Measurements from ENCODE around the gene GMDS. TPM values are rescaled to one million over a fixed set of nuclear protein-coding genes. Genes with fewer than 3 reads are reported as not detected.

Gene GMDS
- total and polyA plus RNA-seq, 2 donors (not counting 1 experiment from before 2014, with no cell fraction given) = 11.5 to 16.4 TPM

DNA sequence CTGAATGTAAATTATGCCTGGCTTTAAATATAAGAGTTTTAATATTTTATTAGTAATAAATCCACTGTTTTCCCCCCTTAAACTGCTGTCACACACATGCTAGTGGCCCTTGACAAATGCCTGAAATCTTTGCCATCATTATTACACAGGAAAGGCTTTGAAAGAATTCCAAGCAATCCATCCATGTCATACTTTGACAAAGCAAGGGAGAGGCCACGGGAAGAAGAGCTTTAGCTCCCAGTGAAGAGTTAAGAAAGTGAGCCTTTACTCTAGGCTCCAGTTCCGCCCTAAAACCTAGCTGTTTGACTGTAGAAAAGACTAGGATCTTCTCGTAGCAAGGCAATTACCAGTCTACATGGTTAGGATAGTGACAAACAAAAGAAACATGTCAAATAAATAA lies 147.9 kb downstream of the GMDS start:
- WGBS (ENCODE audit: insufficient coverage) = no CpG with 5 or more reads among the region's 3 CpGs
- Mint-ChIP-seq H3K9me3 (ENCODE audit: insufficient read depth) (no peaks in the 10 kb centered on the region), H3K27me3 (no peaks in the 10 kb centered on the region), H3K4me3 (no peak overlapping the region), H3K4me1 (no peaks in the 10 kb centered on the region), H3K27ac (no peak overlapping the region)
- TF ChIP-seq, protein P1, sequence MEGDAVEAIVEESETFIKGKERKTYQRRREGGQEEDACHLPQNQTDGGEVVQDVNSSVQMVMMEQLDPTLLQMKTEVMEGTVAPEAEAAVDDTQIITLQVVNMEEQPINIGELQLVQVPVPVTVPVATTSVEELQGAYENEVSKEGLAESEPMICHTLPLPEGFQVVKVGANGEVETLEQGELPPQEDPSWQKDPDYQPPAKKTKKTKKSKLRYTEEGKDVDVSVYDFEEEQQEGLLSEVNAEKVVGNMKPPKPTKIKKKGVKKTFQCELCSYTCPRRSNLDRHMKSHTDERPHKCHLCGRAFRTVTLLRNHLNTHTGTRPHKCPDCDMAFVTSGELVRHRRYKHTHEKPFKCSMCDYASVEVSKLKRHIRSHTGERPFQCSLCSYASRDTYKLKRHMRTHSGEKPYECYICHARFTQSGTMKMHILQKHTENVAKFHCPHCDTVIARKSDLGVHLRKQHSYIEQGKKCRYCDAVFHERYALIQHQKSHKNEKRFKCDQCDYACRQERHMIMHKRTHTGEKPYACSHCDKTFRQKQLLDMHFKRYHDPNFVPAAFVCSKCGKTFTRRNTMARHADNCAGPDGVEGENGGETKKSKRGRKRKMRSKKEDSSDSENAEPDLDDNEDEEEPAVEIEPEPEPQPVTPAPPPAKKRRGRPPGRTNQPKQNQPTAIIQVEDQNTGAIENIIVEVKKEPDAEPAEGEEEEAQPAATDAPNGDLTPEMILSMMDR (IDR thresholded peaks at IDR 0.05) = no peak
- TF ChIP-seq EZH2 (IDR thresholded peaks at IDR 0.05; ENCODE audit: borderline replicate concordance, insufficient read depth, low read depth, low read length, poor library complexity, severe bottlenecking) = no peak
- no peaks in the 10 kb centered on the region for H3K27me3 ChIP-seq (replicated peaks in 1 of 4; ENCODE audit: control extremely low read depth in 1 of 4, control insufficient read depth in 3 of 4, insufficient read depth in 4 of 4, low read length in 3 of 4)
- H3K9me3 ChIP-seq (ENCODE audit: control extremely low read depth in 1 of 3, control insufficient read depth in 2 of 3, insufficient read depth in 1 of 3, low read length in 2 of 3) = no peaks in the 10 kb centered on the region
- ChIA-PET CTCF (no interaction called here), POLR2A (no interaction called here)
- H3K4me1 ChIP-seq (ENCODE audit: control insufficient read depth in 2 of 2, insufficient read depth in 2 of 2, low read length in 2 of 2) = no peaks in the 10 kb centered on the region
- H3K4me2 ChIP-seq (replicated peaks; ENCODE audit: low read depth, low read length, poor library complexity, severe bottlenecking) = no peak overlapping the region
- no peak overlapping the region for H3K27ac ChIP-seq (ENCODE audit: low read length in 2 of 2)
- H3K9ac ChIP-seq (ENCODE audit: low read length) = no peak overlapping the region
- H2AFZ ChIP-seq (ENCODE audit: insufficient read depth, low read depth, low read length, poor library complexity, severe bottlenecking) = no peak overlapping the region
- DNase-seq (no peak), ATAC-seq (ENCODE audit: low read depth) (no peak)
- no peaks in the 10 kb centered on the region for H3K36me3 ChIP-seq (replicated peaks in 1 of 2; ENCODE audit: control extremely low read depth in 1 of 2, control insufficient read depth in 1 of 2, extremely low read depth in 1 of 2, insufficient read depth in 2 of 2, low read length in 1 of 2)
- no peaks in the 10 kb centered on the region for H3K79me2 ChIP-seq (ENCODE audit: control insufficient read depth, insufficient read depth, low read length)
- no peaks in the 10 kb centered on the region for H4K20me1 ChIP-seq (ENCODE audit: control insufficient read depth, insufficient read depth, low read length, poor library complexity, severe bottlenecking)
- intact Hi-C loops (cut with micrococcal nuclease) = no loop called here
- H3K4me3 ChIP-seq (ENCODE audit: control extremely low read depth in 1 of 5, extremely low read depth in 1 of 5, insufficient read depth in 1 of 5, low read depth in 2 of 5, low read length in 4 of 5) = no peak overlapping the region

DNA sequence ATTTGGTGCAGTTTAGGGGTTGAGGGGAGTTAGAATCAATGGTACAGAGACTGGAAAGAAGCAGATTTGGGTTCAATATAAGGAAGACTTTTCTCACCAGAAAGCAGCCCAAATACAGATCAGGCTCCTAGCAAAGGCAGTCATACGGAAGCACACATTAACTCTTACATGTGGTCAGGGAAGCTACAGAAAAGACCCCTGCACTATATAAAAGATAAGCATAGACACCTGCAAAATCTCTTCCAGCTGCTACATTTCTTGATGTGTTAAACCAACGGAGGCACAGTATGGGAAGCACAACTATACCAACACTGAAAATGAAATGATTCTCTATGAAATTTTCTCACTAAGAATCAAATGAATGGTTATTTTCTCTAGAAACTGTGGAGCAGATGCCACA lies 150.8 kb downstream of the GMDS start:
- no peak overlapping the region for H3K27ac ChIP-seq (ENCODE audit: low read length in 2 of 2)
- no peak overlapping the region for H3K4me3 ChIP-seq (ENCODE audit: control extremely low read depth in 1 of 5, extremely low read depth in 1 of 5, insufficient read depth in 1 of 5, low read depth in 2 of 5, low read length in 4 of 5)
- WGBS (ENCODE audit: insufficient coverage) = 86% methylated on average over 1 of the region's 2 CpGs
- intact Hi-C loops (cut with micrococcal nuclease) = no loop called here
- no peaks in the 10 kb centered on the region for H3K4me1 ChIP-seq (ENCODE audit: control insufficient read depth in 2 of 2, insufficient read depth in 2 of 2, low read length in 2 of 2)
- H3K4me3 Mint-ChIP-seq = no peak overlapping the region
- H2AFZ ChIP-seq (ENCODE audit: insufficient read depth, low read depth, low read length, poor library complexity, severe bottlenecking) = no peak overlapping the region
- no peaks in the 10 kb centered on the region for H3K9me3 ChIP-seq (ENCODE audit: control extremely low read depth in 1 of 3, control insufficient read depth in 2 of 3, insufficient read depth in 1 of 3, low read length in 2 of 3)
- ChIA-PET CTCF (interaction anchor here (0.8 to 1.8 kb wide), 2 partner anchors 10 to 67 kb away, joined by 3 to 8 read pairs; no protein-coding TSS in a partner anchor), POLR2A (no interaction called here)
- H3K9ac ChIP-seq (ENCODE audit: low read length) = no peak overlapping the region
- DNase-seq = no peak
- no peak overlapping the region for H3K4me2 ChIP-seq (replicated peaks; ENCODE audit: low read depth, low read length, poor library complexity, severe bottlenecking)
- no peak for ATAC-seq (ENCODE audit: low read depth)
- H3K9me3 Mint-ChIP-seq (ENCODE audit: insufficient read depth) = no peaks in the 10 kb centered on the region
- no peaks in the 10 kb centered on the region for H3K36me3 ChIP-seq (replicated peaks in 1 of 2; ENCODE audit: control extremely low read depth in 1 of 2, control insufficient read depth in 1 of 2, extremely low read depth in 1 of 2, insufficient read depth in 2 of 2, low read length in 1 of 2)
- no peak overlapping the region for H3K27ac Mint-ChIP-seq
- no peaks in the 10 kb centered on the region for H3K27me3 Mint-ChIP-seq
- no peaks in the 10 kb centered on the region for H3K4me1 Mint-ChIP-seq
- no peaks in the 10 kb centered on the region for H4K20me1 ChIP-seq (ENCODE audit: control insufficient read depth, insufficient read depth, low read length, poor library complexity, severe bottlenecking)
- H3K27me3 ChIP-seq (replicated peaks in 1 of 4; ENCODE audit: control extremely low read depth in 1 of 4, control insufficient read depth in 3 of 4, insufficient read depth in 4 of 4, low read length in 3 of 4) = no peaks in the 10 kb centered on the region
- TF ChIP-seq, protein P1 (IDR thresholded peaks at IDR 0.05) = no peak
- TF ChIP-seq EZH2 (IDR thresholded peaks at IDR 0.05; ENCODE audit: borderline replicate concordance, insufficient read depth, low read depth, low read length, poor library complexity, severe bottlenecking) = no peak
- no peaks in the 10 kb centered on the region for H3K79me2 ChIP-seq (ENCODE audit: control insufficient read depth, insufficient read depth, low read length)
